Kidney (tissue), 14 donors: Measurements from ENCODE around the gene ZNF786. TPM values are rescaled to one million over a fixed set of nuclear protein-coding genes. Genes with fewer than 3 reads are reported as not detected.

ENCODE experiments used
- DNase-seq, 5 donors: peaks; one replicate each; pipeline ENCODE4 v3.0.0-alpha.2; 2013 to 2020
- FAIRE-seq: peaks from 2 replicates; lab custom pipeline; 2012; peaks lifted over from hg19 to GRCh38; lab: Jason Lieb, UNC
- H3K27ac ChIP-seq, 2 donors: one replicate each; pipeline ENCODE4 v1.7.0; 2013; ENCODE audit warnings: low read depth in 2 of 2, low read length in 2 of 2, inconsistent platforms in 1 of 2
- H3K27me3 ChIP-seq: one replicate; pipeline ENCODE4 v1.7.1; 2013; ENCODE audit warnings: low read length, inconsistent platforms; ENCODE audit not compliant: control insufficient read depth, insufficient read depth
- H3K36me3 ChIP-seq, 3 donors: one replicate each; pipeline versions ENCODE4 v1.7.0 to v1.7.1; 2013; ENCODE audit warnings: low read length in 3 of 3, control low read depth in 1 of 3, inconsistent platforms in 1 of 3; ENCODE audit not compliant: insufficient read depth in 3 of 3, control insufficient read depth in 2 of 3
- H3K4me1 ChIP-seq, 3 donors: one replicate each; pipeline versions ENCODE4 v1.7.0 to v1.7.1; 2013; ENCODE audit warnings: low read length in 3 of 3, inconsistent platforms in 1 of 3, low read depth in 1 of 3; ENCODE audit not compliant: control insufficient read depth in 2 of 3, insufficient read depth in 2 of 3
- H3K4me3 ChIP-seq, 3 donors: one replicate each; pipeline versions ENCODE4 v1.7.0 to v1.8.1; 2013; ENCODE audit warnings: low read length in 3 of 3, control low read depth in 1 of 3, inconsistent platforms in 1 of 3
- H3K9ac ChIP-seq, 3 donors: one replicate each; pipeline versions ENCODE4 v1.7.0 to v1.7.1; 2013; ENCODE audit warnings: low read length in 3 of 3, control low read depth in 1 of 3, inconsistent platforms in 1 of 3
- H3K9me3 ChIP-seq, 3 donors: one replicate each; pipeline versions ENCODE4 v1.7.0 to v1.7.1; 2013; ENCODE audit warnings: low read length in 3 of 3, control low read depth in 1 of 3, inconsistent platforms in 1 of 3; ENCODE audit not compliant: control insufficient read depth in 2 of 3, insufficient read depth in 1 of 3
- intact Hi-C: fragments of 100-400 bp; cut with DNase I; formaldehyde crosslinking; loops from one replicate; pipeline ENCODE4 v1.11.1; 2022
- polyA plus RNA-seq: library from polyadenylated mRNA; stranded (reverse); fragments of 350-450 nt; fragmentation: Illumina TruSeq; extraction: RNeasy Lipid Tissue Mini Kit (QIAGEN cat#74804); gene quantifications from one replicate; pipeline ENCODE4 v1.2.3, GENCODE V29; 2014; ENCODE audit warnings: low read depth, low replicate concordance; ENCODE audit not compliant: insufficient read depth
- total RNA-seq: library from RNA; stranded (reverse); fragmentation: NEBNext Ultra II Directional; extraction: Animal tissue kit (Norgen Biotek cat#: 25700); gene quantifications from one replicate; pipeline ENCODE4 v1.2.1, GENCODE V29; 2021
- TF ChIP-seq, protein P1 (sequence below): IDR thresholded peaks from 3 replicates; pipeline ENCODE4 v1.5.1; 2012; ENCODE audit warnings: mild to moderate bottlenecking, moderate library complexity, borderline replicate concordance; ENCODE audit not compliant: insufficient read depth; ENCODE audit errors: extremely low read depth
- donor health status: control.
- donor health status: control.
- donor health status: control.
- donor health status: control.
- donor health status: control.
- donor health status: DM: yes; HTN: yes; CAD: no.
- donor health status: Normal renal cell carcinoma (clear cell type).

ZNF786 gene
- total and polyA plus RNA-seq, 2 donors from 2014 or later = 2.6 to 8.0 TPM

DNA sequence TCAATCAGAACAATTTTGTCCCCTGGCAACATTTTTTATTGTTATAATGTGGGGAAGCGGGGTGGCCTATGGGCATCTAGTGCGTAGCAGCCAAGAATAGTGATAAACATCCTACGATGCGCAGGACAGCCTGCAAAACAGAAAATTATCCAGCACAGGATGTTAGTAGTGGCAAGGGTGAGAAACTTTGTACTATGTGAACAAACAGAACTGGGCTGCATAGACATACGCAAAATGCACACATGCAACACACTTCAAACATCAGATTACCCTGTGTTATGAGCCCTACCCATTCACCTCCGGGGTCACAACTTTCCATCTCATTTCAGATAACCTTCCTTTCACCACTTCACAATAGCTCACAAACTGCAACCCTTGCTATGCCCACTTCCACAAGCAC, 3.1 kb downstream of the ZNF786 start:
- TF ChIP-seq, protein P1, sequence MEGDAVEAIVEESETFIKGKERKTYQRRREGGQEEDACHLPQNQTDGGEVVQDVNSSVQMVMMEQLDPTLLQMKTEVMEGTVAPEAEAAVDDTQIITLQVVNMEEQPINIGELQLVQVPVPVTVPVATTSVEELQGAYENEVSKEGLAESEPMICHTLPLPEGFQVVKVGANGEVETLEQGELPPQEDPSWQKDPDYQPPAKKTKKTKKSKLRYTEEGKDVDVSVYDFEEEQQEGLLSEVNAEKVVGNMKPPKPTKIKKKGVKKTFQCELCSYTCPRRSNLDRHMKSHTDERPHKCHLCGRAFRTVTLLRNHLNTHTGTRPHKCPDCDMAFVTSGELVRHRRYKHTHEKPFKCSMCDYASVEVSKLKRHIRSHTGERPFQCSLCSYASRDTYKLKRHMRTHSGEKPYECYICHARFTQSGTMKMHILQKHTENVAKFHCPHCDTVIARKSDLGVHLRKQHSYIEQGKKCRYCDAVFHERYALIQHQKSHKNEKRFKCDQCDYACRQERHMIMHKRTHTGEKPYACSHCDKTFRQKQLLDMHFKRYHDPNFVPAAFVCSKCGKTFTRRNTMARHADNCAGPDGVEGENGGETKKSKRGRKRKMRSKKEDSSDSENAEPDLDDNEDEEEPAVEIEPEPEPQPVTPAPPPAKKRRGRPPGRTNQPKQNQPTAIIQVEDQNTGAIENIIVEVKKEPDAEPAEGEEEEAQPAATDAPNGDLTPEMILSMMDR = no peak
- H3K9me3 ChIP-seq = no peaks in the 10 kb centered on the region
- peaks cover 0 to 3% (median 0%) of the 10 kb centered on the region in 3 donors for H3K4me1 ChIP-seq
- no peak for DNase-seq
- no peak overlapping the region for H3K9ac ChIP-seq
- H3K36me3 ChIP-seq = no peaks in the 10 kb centered on the region
- H3K27ac ChIP-seq = no peak overlapping the region
- FAIRE-seq = no peak
- no peaks in the 10 kb centered on the region for H3K27me3 ChIP-seq
- H3K4me3 ChIP-seq = no peak overlapping the region
- intact Hi-C loops = no loop called here

DNA sequence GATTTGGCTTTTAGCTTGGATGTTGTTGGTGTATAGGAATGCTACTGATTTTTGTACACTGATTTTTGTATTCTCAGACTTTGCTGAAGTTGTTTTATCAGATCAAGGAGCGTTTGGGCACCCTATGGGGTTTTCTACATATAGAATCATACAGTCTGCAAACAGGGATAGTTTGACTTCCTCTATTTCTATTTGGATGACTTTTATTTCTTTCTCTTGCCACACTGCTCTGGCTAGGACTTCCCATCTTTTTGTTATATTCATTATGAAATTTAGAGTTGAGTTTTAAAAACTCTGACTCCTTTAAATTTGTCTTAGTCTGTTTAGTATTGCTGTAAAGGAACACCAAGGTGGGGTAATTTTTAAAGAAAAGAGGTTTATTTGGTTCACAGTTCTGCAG, 4.7 kb downstream of the ZNF786 start:
- no peaks in the 10 kb centered on the region for H3K27me3 ChIP-seq
- no peak overlapping the region for H3K27ac ChIP-seq
- FAIRE-seq (no peak), DNase-seq (no peak)
- no peaks in the 10 kb centered on the region for H3K9me3 ChIP-seq
- TF ChIP-seq, protein P1 = no peak
- H3K4me3 ChIP-seq = no peak overlapping the region
- intact Hi-C loops = no loop called here
- H3K4me1 ChIP-seq = peaks cover 0 to 3% (median 0%) of the 10 kb centered on the region in 3 donors
- H3K36me3 ChIP-seq = no peaks in the 10 kb centered on the region
- H3K9ac ChIP-seq = no peak overlapping the region

DNA sequence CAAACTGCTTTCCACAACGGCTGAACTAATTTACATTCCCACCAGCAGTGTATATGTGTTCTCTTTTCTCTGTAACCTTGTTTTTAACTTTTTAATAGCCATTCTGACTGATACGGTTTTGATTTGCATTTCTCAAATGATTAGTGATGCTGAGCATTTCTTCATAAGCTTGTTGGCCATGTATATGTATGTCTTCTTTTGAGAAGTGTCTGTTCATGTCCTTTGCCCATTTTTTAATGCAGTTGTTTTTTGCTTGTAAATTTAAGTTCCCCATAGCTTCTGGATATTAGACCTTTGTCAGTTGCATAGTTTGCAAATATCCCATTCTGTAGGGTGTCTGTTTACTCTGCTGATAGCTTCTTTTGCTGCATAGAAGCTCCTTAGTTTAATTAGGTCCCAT, 6.1 kb downstream of the ZNF786 start:
- Histone ChIP-seq H3K9me3 (no peaks in the 10 kb centered on the region), H3K4me3 (no peak overlapping the region), H3K27me3 (no peaks in the 10 kb centered on the region), H3K9ac (no peak overlapping the region), H3K27ac (no peak overlapping the region), H3K36me3 (peaks cover 0 to 2% (median 0%) of the 10 kb centered on the region in 3 donors), H3K4me1 (no peaks in the 10 kb centered on the region)
- no peak for FAIRE-seq
- no peak for DNase-seq
- TF ChIP-seq, protein P1 = no peak
- intact Hi-C loops = no loop called here

- FAIRE-seq (no peak), DNase-seq (no peak)
- intact Hi-C loops = no loop called here
These were observed 8.6 kb downstream of the ZNF786 start for GRCh38 chr7:149081914-149082313.

More at GRCh38 chr7:149081914-149082313, 8.6 kb downstream of the ZNF786 start:
- H3K9me3 ChIP-seq = no peaks in the 10 kb centered on the region
- no peak overlapping the region for H3K27ac ChIP-seq
- no peaks in the 10 kb centered on the region for H3K27me3 ChIP-seq
- H3K4me3 ChIP-seq = no peak overlapping the region
- no peaks in the 10 kb centered on the region for H3K4me1 ChIP-seq
- TF ChIP-seq, protein P1 = no peak
- no peak overlapping the region for H3K9ac ChIP-seq
- H3K36me3 ChIP-seq = peaks cover 0 to 2% (median 0%) of the 10 kb centered on the region in 3 donors
